Posterior cingulate gyrus (tissue), 11 donors: ENCODE data around the gene ZFP57.
A peak's percentile ranks its signal among the peaks of the same experiment; 100 is the strongest.
"Not testable (repeated sequence)": the region's sequence is repeated elsewhere in the genome, so short reads cannot be mapped to it uniquely, and the experiment has no call there.

Experiments used
- DNase-seq, 10 donors: peaks; one replicate each; pipeline versions ENCODE4 v3.0.0 to v3.0.0-alpha.2; 2020 to 2021; ENCODE audit warnings: mixed read lengths in 3 of 10
- intact Hi-C: fragments of 100-400 bp; cut with DNase I; formaldehyde crosslinking; loops from one replicate; pipeline ENCODE4 v1.15.1; 2023

ZFP57 gene

GRCh38 chr6:29661502-29662141 is 19.3 kb downstream of the ZFP57 start:
- intact Hi-C loops: not testable (repeated sequence)
- peak in 1 of 10 donors; percentile 57 for DNase-seq

DNA sequence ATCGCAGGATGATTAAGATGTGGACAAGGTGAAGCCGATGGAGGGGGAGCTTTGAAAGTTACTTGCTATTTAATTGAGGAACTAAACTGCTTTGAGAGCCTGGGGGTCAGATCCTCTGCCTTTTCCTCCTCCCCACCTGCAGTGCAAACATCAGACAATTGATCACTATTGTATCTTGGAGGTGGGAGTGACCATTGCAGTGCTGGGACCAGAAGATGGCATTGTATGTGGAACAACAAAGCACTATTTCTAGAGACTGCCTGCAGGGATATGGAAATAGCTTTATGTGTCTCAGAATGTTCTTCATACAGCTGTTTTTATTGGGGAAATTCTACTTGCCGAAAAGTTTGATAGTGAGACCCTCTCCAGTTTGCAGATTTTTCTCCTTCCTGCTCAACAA is 19.9 kb downstream of the ZFP57 start:
- DNase-seq: peak in 1 of 10 donors; percentile 18
- intact Hi-C loops: no loop called here

- DNase-seq: peak; percentile 73 to 98 (median 90)
- intact Hi-C loops: no loop called here
Observed at GRCh38 chr6:29656798-29657197, 24.2 kb downstream of the ZFP57 start, which contains the start of gene MOG. Gene MOG, plus strand, starts transcription at chr6:29657092. Its CDS starts 118 bp downstream, at chr6:29657210.

DNA sequence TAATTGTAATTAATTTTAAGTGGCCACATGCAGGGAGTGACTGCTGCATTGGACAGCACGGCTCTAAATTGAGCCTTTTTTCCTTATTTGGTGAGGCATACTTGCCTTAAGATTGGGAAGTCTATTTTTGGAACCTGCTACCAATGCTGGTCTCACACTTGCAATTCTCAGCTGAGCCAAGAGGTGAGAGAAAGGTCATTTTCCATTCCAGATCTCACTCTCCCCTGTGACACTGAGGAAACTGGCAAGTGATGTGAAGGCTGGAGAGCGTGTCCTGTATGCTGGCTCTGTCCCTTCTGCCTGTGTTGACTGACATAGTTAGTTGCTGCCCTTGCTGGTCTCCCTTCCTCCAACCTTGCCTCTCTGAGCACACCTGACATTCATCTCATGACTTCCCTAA is 24.8 kb downstream of the ZFP57 start:
- intact Hi-C loops: no loop called here
- peak in 2 of 10 donors; percentile 11 to 34 for DNase-seq

DNA sequence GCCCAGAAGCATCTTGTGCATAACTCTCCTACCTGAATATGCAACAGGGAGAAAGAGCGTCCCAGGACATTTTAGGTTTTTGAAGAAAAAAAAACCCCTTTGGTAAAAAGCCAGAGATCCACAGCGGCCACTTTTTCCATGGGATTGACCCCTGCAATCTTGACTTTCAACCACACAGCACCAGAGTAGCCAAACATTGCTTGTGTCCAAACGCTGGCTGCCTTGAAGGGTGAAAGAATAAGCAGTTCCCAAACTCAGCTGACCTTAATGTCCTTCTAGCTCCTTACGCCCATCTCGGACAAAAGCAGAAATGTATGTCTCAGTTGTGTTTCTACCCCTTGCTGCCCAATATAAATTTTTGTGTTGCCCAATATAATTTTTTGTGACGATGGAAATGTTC is 25.3 kb downstream of the ZFP57 start:
- intact Hi-C loops: no loop called here
- DNase-seq: peak in 1 of 10 donors; percentile 35

GRCh38 chr6:29653452-29654038 is 27.4 kb downstream of the ZFP57 start:
- intact Hi-C loops: loop anchor here (5.0 kb wide), 1 partner anchor 34 kb away; no protein-coding TSS in a partner anchor
- peak in 2 of 10 donors; percentile 45 to 76 for DNase-seq

- peak in 1 of 10 donors; percentile 39 for DNase-seq
- intact Hi-C loops: loop anchor here (5.0 kb wide), 1 partner anchor 35 kb away; no protein-coding TSS in a partner anchor
Observed at GRCh38 chr6:29652198-29652584, 28.8 kb downstream of the ZFP57 start.

- intact Hi-C loops: loop anchor here (5.0 kb wide), 1 partner anchor 36 kb away; no protein-coding TSS in a partner anchor
- peak in 1 of 10 donors; percentile 34 for DNase-seq
Observed at GRCh38 chr6:29651413-29652197, 29.3 kb downstream of the ZFP57 start.

DNA sequence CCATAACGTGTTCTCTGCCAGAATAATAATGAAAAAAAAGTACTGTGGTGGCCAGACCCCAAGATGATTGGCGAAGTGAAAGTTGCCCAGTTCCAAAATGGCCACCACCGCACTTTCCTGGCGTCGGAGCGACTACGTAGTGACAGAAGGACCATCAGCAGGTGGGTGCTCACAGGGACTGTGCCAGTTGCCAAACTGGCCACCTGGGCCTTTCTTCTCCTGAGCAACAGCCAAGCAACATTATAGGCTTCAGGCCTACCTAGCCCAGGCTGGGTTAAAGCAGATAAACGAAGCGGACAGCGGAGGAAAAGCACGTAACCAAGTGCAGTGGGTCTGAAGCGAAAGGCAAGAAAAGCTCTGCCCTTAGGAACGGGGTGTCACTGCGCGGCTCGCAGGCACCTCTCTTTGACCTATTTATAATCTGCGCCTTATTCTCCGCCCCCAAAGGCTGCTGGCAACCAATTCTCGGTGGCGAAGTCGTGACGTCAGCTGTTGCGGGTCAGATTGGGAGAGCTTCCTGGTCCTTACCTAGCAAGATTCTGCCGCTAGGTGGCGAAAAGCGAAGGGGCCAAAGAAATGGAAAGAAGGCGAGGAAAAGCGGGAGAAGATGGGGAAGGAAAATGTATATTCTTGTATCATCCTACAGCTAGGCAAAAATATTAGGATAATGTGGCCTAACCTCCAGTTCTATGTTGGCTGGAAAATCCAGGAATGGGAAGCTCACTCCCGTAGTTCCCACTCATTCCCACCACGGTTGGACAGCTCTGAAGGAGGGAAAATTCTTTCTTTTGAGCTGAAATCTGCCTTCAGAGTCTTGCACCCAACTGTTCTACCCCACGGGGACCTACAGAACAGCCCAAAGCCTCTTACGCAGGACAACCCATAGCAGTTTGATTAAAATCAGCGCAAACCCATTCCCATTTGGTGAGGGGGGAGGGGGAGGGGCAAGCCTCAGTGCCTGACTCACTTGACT is 31.0 kb downstream of the ZFP57 start:
- peak; percentile 96 to 100 (median 99) for DNase-seq
- intact Hi-C loops: loop anchor here (5.0 kb wide), 2 partner anchors 37 to 47 kb away; no protein-coding TSS in a partner anchor

DNA sequence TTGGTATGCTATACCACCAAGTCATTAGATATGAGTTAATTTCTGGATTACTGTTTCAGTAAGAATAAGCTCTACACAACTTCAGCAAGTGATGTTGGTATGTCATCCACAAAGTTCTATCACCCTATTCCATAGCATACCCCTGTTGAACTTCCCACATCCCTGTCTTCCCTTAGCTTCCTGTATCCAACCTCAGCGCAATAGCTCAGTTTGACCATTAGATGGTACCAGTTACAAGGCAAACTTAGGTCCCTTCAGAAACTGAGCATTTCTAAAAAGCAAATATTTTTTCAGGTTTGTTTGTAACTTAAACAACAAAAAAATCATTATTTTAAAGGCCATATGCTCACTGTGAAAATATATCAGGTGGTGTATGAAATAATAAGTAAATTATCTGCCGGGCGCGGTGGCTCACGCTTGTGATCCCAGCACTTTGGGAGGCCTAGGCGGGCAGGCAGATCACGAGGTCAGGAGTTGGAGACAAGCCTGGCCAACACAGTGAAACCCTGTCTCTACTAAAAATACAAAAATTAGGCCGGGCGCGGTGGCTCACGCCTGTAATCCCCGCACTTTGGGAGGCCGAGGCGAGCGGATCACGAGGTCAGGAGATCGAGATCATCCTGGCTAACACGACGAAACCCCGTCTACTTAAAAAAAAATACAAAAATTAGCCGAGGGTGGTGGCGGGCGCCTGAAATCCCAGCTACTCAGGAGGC is 32.9 kb downstream of the ZFP57 start:
- intact Hi-C loops: loop anchor here (5.0 kb wide), 1 partner anchor 49 kb away; no protein-coding TSS in a partner anchor
- DNase-seq: no peak

DNA sequence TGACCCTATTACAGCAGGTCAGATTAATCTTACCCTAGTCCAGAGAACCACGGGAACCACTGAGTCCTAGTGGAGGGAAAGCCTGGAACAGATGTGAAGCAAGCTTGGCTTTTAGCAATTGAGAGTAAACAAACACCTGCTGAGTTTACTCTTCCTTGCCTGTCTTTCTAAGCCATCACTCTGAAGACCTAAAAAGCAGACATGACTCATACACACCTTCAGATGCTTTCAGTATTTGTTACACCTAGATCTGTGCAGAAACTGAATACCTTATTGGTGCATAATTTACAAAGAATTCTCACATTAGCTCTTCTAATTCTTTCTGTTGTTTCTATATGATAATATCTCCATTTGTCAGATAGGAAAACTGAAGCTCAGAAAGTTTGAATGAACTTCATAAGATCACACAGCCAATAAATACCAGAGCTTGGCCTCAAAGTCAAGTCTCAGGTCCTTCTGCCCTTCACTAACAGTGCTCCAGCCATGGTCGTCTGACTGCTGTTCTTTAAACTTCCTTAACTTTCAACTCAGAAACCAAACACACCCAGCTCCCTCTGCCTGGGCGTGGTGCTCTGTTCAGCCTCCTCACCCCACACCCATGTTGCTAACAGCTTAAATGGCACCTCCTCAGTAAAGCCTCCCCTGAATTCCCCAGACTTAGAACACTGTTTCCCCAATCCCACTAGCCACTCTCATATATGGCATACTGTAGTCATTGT is 39.4 kb downstream of the ZFP57 start:
- intact Hi-C loops: no loop called here

DNA sequence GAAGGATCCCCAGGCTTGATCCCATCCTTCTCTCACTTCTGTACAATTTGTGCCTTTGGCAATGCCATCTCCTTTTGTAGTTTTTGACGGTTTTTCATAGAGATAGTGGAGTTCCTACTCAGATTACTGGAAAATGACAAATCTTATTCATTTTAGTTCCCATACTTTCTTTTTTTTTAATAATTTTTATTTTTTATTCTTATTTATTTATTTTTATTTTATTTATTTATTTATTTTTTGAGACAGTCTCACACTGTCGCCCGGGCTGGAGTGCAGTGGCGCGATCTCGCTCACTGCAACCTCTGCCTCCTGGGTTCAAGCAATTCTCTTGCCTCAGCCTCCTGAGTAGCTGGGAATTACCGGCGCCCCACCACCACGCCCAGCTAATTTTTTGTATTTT is 43.7 kb downstream of the ZFP57 start:
- intact Hi-C loops: no loop called here
- DNase-seq: no peak

More for the DNA sequence above, 39.4 kb downstream of the ZFP57 start:
- no peak for DNase-seq

GRCh38 chr6:29633534-29633905 is 47.4 kb downstream of the ZFP57 start:
- intact Hi-C loops: no loop called here
- DNase-seq: peak in 2 of 10 donors; percentile 42 to 79

GRCh38 chr6:29632789-29633533 is 48.0 kb downstream of the ZFP57 start, which contains the start of gene GABBR1:
Gene GABBR1, minus strand, starts transcription at chr6:29633183. Its CDS starts 798 bp downstream, at chr6:29632385.
- intact Hi-C loops: no loop called here
- peak; percentile 56 to 98 (median 88) for DNase-seq

GRCh38 chr6:29631860-29632731 is 48.9 kb downstream of the ZFP57 start:
- intact Hi-C loops: no loop called here
- peak in 9 of 10 donors; percentile 42 to 94 (median 65) for DNase-seq

DNA sequence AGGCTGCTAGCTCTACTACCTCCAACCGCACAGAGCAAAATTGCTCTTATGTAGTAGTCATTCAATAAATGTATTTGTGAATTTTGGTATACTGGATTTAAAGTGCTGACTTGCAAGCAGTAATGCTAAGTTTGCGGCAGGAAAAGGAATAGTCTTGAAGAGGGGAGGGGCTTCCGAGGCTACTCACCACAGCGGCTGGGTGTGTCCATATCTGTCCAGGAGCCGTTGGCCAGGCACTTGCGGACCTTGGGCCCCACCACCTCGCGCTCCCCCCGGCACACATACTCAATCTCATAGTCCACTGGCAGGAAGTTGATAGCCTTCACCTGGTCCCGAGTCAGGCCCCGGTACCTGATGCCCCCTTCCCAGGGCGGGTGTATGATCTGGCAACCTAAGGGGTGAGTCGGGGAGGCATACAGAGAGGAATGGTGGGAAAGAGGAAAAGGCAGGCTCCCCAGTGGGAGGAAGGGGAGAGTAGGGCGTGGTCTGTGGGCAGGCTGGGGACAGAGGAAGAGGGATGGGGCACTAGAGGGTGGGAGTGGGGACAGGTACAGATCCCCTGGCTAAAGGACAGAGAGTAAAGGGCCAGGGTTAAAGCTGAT is 49.6 kb downstream of the ZFP57 start:
- DNase-seq: no peak
- intact Hi-C loops: no loop called here
